GM18502 (cell line): ENCODE measurements around the gene PKD2L1.
"Not testable (repeated sequence)": the region's sequence is repeated elsewhere in the genome, so short reads cannot be mapped to it uniquely, and the experiment has no call there.

Source experiments
- ATAC-seq: cut with Tn5 transposase; IDR thresholded peaks from one replicate; pipeline ENCODE4 v1.9.1; 2021; ENCODE audit warnings: mild to moderate bottlenecking; ENCODE audit not compliant: unreplicated experiment, poor library complexity

PKD2L1 gene

DNA sequence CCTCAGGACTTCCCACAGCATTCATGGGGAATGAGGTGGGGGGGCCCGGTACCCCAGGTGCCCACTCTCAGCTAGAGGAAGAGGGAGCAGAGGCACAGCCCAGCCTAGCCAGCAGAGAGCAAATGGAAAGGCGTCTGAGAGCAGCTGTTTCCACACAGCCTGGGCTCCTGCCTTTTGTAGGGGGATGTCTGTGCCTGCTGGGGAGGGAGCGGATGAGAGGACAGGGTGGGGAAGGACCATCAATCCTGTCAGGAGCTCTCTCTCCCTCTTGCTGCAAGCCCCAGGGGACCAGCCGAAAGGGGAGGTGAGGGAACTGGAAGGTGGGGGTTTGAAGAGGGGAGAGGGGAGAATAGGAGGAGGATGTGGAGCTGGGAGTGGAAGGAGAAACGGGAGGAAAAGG lies at the start of gene PKD2L1:
TSS of gene PKD2L1 (minus strand) at position 150 of the 400 bp plus-strand sequence. CDS start at position 25, 125 bp downstream.
- ATAC-seq, result no peak

DNA sequence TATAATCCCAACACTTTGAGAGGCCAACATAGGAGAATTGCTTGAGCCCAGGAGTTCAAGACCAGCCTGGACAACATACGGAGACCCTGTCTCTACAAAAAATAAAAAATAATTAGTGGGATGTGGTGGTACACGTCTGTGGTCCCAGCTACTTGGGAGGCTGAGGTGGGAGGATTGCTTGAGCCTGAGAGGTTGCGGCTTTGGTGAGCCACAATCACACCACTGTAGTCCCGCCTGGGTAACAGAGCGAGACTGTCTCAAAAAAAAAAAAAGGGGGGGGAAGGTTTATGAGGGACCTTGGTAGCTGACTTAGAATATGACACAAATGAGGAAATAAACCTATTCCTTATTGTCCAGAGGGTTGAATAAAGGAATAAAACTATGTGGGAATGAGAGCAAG lies 47.8 kb upstream of the PKD2L1 start:
- no peak for ATAC-seq

DNA sequence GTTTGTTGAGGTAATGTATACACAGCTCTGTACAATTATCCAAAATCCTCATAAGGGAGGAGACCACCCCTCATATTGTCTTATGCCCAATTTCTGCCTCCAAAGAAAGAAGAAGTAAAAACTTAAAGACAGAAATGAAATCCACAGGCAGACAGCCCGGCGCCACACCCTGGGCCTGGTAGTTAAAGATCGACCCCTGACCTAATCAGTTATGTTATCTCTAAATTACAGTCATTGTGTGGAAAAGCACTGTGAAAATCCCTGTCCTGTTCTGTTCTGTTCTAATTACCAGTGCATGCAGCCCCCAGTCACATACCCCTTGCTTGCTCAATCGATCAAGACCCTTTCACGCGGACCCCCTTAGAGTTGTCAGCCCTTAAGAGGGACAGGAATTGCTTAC lies 46.6 kb upstream of the PKD2L1 start:
- ATAC-seq, result not testable (repeated sequence)

DNA sequence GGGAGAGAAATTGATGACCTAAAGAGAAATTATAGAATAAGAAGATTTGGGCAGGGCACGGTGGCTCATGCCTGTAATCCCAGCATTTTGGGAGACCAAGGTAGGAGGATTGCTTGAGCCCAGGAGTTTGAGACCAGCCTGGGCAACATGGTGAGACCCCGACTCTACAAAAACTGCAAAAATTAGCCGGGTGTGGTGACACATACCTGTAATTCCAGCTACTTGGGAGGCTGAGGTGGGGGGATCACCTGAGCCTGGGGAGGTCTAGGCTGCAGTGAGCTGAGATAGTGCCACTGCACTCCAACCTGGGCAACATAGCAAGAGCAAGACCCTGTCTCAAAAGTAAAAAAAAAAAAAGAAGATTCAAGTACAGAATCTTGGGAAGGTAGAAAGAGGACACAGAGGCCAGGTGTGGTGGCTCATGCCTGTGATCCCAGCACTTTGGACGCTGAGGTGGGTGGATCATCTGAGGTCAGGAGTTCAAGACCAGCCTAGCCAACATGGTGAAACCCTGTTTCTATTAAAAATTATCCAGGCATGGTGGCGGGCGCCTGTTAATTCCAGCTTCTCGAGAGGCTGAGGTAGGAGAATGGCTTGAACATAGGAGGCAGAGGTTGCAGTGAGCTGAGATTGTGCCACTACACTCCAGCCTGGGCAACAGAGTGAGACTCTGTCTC lies 44.8 kb upstream of the PKD2L1 start:
- not testable (repeated sequence) for ATAC-seq

DNA sequence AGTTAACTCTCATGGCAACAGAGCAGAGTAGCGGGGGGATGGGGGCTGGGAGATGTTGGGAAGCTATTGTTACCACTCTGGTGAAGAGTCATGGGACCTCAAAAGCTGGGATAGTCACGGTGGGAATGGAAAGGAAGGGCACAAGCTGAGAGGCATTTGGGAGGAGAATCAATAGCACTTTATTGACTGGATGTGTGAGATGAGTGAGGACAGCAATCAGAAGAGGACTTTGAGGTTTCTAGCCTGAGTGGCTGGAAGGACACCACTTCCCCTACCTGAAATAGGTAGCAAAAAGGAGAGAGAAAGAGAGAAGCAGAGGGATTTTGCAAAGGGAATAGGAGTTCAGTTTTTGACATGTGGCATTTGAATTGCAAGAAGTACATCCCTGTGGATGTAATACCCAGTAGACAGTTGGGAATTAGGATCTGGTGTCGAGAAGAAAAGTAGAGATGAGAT lies 44.2 kb upstream of the PKD2L1 start:
- no peak for ATAC-seq

DNA sequence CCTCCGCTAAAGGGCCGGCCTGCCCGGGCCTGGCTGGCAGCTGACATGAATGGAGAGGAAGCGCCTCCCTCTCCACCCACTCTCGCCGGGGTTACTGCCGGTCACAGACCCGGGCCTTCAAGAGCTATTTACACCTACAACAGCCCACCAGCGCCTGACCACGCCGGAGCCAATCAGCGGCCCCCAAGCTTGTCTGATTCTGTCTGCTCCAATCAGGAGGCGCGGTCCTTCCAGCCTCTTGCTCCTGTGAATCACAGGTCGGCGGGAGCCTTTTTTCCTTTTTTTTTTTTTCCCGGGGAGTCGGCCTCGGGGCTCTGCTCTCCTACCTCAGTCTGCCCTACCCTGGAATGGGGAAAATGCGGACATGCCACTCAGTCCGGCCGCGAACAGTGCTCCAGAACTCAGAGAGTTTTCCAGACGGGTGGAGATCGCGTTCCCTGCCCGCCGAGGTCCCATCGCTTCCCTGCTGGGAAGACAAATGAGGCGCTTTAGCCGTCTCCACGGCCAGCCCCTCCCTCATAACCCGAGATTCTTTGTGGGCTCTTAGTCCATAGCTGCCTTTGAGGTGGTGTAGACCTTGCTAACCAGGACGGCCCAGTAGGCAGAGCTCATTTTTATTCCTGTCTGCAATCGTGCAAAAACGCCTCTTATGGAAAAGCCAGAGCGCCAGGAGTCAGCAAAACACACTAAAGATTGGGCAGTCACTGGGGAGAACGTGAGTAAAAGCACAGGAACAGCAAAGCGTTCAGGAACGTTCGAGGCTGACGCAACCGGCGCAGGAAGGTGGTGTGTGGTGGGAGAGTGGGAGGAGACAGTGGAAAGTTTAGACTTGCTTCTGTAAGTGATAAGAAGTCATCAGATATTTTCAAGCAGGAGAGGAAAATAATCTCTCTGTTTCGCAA lies 43.5 kb upstream of the PKD2L1 start:
- peak; percentile 93 for ATAC-seq

DNA sequence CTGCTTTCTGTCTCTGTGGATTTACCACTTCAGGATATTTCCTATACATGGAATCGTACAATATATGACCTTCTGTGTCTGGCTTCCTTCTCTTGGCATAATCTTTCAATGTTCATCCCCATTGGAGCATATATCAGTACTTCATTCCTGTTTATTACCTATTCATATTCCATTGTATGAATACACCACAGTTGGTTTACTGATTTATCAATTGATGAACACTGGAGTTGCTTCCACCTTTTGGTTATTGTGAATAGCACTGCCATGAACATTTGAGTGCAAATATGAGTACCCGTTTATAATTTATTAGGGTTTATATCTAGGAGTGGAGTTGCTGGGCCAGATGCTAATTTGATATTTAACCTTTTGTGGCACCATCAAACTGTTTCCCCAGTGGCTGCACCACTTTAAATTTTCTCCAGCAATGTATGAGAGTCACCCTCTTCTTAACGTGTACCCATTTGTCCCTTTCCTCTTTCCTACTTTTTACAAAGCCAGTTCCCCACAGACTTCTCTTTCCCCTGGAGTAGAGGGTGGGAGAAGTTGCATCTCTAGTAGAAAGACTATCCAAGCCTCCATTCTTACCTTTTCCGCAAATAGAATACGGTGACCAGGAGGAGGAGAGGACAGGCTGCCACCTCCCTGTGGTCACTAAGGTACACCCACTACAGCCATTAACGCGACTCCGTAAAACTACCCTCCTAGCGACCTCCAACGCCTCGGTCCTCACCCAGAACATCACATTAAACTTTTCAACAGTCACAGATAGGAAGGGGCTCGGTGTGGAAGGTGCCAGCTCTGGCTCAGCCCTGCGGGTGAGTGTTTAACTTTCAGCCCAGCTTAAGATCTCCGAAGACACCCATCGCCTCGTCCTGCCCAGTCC lies 42.6 kb upstream of the PKD2L1 start:
- no peak for ATAC-seq

DNA sequence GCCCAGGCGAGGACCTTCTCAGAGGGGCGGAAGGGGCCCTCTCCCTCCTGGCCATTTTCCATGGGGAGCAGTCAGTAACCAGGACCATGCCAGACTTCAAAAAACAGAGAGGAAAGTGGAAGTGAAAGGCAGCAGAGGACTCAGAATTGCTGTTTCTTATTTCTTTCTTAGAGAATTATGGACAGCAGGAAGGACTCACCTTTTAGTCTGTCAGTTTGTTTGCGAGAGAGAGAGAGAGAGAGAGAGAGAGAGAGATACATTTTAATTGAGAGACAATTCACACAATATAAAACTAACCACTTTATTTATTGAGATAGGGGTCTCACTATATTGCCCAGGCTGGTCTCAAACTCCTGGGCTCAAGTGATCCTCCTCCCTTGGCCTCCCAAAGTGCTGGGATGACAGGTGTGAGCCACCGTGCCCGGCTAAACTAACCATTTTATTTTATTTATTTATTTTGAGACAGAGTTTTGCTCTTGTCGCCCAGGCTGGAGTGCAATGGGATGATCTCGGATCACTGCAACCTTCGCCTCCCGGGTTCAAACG lies 41.5 kb upstream of the PKD2L1 start:
- no peak for ATAC-seq

DNA sequence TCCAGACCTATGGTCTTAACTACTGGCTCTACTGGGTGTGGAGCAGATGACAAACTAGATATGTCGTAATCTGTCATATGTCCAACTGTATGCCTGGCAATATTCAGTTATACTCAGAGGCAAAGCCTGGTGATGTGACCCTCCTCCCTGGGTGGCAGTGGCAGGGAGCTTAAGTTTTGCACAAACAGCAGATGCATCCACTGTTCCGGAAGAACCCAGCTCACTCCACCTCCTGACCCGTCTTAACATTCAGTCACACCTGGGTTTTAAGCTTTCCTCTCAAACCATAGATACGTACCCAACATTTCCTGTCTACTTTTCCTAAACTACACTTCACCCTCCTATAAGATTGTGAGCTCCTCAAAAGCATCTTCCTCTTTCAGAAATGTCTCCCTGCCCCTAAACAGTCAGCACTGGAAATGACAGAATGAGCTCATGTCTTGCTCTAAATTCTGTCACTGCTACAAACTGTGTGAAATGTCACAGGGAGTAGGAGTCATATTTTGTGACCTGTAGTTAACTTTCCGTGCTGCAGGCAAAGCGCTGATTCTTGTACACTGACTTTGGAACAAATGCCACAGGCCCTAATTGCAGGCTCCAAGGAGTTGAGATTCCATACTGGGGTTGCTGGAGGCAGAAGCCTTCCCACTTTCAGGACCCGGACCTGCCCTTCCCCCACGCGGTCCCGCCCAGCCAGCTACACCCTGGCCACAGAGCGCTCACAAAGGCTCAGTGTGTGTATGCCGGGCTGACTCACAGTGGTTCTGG lies 40.9 kb upstream of the PKD2L1 start:
- ATAC-seq, result no peak

DNA sequence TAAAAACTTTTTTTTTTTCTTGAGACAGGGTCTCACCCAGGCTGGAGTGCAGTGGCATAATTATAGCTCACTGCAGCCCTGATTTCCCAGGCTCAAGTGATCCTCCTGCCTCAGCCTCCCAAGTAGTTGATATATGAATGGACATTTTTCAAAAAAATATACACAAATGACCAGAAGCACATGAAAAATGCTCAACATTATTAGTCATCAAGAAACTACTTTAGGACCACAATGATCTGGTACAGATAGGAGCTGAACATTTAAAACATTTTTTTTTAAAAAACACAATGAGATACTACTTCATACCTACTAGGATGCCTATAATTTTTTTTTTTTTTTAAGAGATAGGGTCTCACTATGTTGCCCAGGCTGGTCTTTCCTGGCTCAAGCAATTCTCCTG lies 38.7 kb upstream of the PKD2L1 start:
- no peak for ATAC-seq

DNA sequence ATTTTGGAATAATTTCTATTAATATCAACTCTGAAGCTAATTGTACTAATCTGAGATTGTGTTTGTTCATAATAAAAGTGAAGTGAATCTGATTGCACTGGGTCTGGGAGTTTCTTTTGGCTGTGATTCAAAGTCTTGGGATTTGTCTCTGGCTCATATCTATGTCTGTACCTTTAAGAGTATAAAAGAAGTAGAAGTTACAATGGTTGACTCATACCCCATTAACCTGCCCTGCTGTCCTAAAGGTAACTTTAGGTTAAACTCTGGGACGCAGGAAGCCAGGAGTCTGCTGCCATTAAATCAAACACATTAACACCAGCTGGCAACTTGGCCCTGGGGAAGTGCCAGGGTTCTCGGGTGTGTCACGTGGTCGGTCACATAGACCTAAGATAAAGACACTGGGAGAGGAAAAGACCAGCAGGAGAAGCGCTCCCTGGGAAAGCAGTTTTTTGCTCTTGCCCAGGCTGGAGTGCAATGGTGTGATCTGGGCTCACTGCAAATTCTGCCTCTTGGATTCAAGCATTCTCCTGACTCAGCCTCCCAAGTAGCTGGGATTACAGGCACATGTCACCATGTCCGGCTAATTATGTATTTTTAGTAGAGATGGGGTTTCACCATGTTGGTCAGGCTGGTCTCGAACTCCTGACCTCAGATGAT lies 34.8 kb upstream of the PKD2L1 start:
- no peak for ATAC-seq

DNA sequence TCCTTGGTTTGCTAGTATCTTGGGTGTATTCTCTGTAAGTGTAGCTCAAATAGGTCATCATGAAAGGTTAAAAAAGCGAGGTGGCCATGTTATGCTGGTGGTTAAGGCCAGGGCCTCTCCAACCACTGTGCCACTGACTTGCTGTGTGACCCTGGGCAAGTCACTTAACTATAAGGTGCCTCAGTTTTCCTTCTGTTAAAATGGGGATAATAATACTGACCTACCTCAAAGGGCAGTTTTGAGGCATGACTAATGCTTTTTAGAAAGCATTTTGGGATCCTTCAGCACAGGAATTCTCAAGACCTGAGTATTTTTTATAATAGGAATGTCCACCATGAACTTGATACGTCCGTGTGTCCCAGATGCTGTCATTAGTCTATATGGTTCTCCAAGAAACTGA lies 34.1 kb upstream of the PKD2L1 start:
- no peak for ATAC-seq

DNA sequence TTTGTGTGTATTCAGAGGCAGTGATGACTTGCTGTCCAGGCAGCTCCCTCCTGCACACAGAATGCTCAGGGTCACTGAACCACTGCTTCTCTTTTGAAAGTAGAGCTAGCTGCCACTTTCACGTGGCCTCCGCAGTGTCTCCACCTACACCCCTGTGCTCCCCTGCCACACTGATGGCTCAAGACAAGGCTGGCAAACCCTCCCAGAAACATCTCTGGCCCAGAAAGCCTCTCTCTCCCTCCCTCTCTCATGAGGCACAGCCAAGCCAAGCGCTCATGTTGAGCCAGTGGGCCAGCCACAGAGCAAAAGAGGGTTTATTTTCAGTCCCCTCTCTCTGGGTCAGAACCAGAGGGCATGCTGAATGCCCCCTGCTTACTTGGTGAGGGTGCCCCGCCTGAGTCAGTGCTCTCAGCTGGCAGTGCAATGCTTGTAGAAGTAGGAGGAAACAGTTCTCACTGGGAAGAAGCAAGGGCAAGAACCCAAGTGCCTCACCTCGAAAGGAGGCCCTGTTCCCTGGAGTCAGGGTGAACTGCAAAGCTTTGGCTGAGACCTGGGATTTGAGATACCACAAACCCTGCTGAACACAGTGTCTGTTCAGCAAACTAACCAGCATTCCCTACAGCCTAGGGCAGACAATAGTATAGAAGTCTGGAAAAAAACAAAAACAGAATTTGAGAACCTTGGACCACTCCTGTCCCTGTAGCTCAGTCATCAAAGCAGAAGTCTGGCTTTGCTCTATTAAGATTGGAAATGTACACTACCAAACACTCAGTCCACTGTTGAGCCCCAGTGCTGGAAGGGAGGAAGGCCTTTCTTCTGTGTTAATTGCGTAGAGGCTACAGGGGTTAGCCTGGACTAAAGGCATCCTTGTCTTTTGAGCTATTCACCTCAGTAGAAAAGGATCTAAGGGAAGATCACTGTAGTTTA lies 32.8 kb upstream of the PKD2L1 start:
- no peak for ATAC-seq

DNA sequence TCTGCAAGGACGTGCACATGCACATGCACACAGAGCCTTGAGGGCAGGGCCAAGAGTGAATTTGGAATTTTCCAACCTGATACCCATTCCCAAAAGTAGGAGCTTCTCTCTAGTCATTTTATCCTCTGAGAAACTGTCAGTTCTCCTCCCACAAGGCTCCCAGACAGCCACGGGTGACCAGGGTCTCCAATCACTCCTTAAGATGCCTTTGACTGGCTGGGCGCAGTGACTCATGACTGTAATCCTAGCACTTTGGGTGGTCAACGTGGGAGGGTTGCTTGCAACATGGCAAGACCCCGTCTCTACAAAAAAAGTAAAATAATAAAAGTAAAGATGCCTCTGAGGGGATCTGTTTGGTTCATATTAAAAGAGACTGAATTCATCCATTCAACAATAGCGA lies 30.2 kb upstream of the PKD2L1 start:
- ATAC-seq, result no peak

DNA sequence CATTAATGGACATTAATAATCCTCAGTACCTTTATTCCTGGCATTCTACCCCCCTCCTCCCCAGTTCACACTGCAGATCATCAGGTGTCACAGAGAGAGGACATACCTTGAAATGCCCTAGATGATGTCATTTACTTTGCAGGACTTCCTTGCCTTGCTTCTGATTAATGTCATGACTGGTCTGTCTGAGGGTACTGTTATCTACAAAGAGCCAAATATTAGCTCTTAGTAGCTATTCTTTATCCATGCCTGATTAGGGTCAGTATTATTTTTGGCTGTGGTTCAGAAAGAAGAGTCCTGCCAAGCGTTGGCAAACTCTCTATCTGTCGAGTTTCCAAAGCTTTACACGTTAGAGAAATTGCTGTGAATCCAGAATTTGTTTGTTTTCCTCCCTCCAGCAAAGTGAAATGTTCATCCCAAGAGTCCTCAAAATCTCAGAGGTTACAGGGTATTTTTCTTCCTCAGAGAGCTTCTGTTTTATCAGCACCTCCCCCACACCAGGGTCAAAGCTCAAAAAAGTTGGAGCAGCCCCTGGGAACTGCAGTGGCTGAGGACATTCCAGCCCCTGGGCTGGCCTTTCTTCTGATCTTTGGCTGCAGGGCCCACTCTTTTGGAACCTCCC lies 29.6 kb upstream of the PKD2L1 start:
- no peak for ATAC-seq

DNA sequence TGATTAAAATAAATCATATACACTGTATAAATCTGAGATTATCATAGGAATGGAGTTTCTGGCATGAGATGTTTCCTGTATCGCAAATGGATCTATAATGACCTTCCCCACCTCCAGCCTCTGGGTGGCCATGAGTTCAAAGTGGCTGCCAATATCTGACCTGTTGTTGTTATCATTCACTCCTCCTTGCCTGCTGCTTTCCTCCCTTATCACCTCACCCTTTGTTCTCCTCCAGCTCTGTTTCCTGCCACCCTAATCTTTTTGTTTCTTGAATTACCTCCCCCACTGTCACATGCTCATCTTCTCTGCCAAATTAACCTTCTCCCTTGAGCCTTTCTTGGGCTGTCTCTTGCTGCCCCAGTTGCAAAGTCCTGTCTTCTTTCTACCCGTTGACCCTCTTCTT lies 29.0 kb upstream of the PKD2L1 start:
- no peak for ATAC-seq

DNA sequence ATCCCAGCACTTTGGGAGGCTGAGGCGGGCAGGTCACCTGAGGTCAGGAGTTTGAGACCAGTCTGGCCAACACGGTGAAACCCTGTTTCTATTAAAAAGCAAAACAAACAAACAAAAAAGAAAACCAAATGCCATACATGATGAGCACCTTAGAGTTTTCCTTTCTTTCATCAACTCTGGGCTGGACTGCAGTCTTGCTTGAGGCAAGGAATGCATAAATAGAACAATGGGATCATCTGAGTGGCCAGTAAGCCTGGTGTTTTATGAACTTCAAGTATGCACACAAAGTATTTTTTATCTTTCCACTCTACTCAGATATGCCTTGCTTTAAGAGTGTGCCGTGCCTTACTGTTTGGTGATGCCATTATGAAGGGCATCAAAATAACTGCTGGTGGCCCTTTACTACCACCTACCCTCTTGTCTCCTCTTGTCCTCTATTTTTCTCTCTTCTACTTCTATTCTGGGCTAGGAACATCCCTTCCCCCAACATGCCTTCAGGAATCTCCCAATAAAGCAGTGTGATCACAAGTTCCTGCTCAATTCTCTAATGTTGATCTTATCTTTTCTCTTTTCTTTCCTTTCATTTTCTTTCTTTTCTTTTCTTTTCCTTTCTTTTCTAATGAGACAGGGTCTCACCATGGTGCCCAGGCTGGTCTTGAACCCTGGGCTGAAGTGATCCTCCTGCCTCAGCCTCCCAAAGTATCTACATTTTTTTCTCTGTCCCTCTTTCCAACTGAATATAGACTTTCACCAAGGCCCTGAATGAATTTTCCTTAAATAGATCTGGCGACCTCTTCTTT lies 27.2 kb upstream of the PKD2L1 start:
- ATAC-seq, result no peak
